Activated naive CD8-positive, alpha-beta T cell treated with anti-CD3 and anti-CD28 coated beads for 36 hours (primary cell): ENCODE results near the gene CDH23. TPM values are rescaled to one million over a fixed set of nuclear protein-coding genes. Genes with fewer than 3 reads are reported as not detected.
"Not testable (repeated sequence)": the region's sequence is repeated elsewhere in the genome, so short reads cannot be mapped to it uniquely, and the experiment has no call there.

Experiments used
- DNase-seq: peaks from one replicate; pipeline ENCODE4 v3.0.0; 2021
- H3K27ac Mint-ChIP-seq: one replicate; pipeline ENCODE4 v1.8.0; 2022; ENCODE audit warnings: mild to moderate bottlenecking, moderate library complexity, mixed read lengths
- H3K27me3 Mint-ChIP-seq: one replicate; pipeline ENCODE4 v1.8.0; 2022; ENCODE audit warnings: mild to moderate bottlenecking, mixed read lengths
- H3K36me3 Mint-ChIP-seq: one replicate; pipeline ENCODE4 v1.8.0; 2021; ENCODE audit warnings: mild to moderate bottlenecking, mixed read lengths
- H3K4me1 Mint-ChIP-seq: one replicate; pipeline ENCODE4 v1.8.0; 2021; ENCODE audit warnings: mixed read lengths
- H3K4me3 Mint-ChIP-seq: one replicate; pipeline ENCODE4 v1.8.0; 2022; ENCODE audit warnings: mild to moderate bottlenecking, moderate library complexity, mixed read lengths
- H3K9me3 Mint-ChIP-seq: one replicate; pipeline ENCODE4 v1.8.0; 2022; ENCODE audit warnings: mixed read lengths
- total RNA-seq, 2 experiments: library from RNA; stranded (reverse); gene quantifications; one replicate each; pipeline ENCODE4 v1.2.3, GENCODE V29; 2021

Gene CDH23
- total RNA-seq, result 1 to 10 TPM; 1.4 TPM

DNA sequence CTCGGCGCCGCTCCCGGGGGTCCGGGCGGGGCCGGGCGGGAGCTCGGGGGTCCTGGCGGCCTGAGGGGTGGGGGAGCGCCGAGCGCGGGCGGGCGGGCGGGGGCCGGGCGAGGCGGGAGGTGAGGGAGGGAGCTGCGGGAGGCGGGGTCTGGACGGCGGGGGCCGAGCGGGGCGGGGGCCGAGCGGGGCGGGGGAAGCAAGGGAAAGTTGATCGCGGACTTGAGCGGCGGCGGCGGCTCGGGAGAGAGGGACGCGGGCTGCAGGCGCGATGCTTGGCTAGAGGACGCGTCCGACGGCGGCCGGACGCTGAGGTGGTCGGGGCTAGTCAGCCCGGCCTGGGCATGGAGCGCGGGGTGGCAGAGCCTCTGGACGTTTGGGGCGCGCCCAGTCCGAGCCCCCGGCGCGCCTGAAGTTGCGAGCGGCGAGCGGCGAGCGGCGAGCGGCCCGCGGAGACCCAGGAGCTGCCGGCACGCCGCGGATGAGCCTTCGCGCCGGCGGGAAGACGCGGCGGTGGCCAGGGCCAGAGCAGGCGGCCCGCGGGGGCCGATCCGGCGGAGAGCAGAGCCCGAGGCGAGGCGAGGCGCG is at the start of gene CDH23:
CDH23 (plus strand) TSS at position 210 of the 585 bp plus-strand sequence. CDS start 42,912 bp downstream, outside the sequence.
- peaks cover 61% of the 10 kb centered on the region for H3K27me3 Mint-ChIP-seq
- no peaks in the 10 kb centered on the region for H3K9me3 Mint-ChIP-seq
- H3K4me1 Mint-ChIP-seq, result peaks cover 3% of the 10 kb centered on the region
- H3K36me3 Mint-ChIP-seq, result no peaks in the 10 kb centered on the region
- DNase-seq, result peak; percentile 18
- H3K27ac Mint-ChIP-seq, result no peak within 1 kb of the TSS
- peak within 1 kb of the TSS; percentile 46 for H3K4me3 Mint-ChIP-seq

DNA sequence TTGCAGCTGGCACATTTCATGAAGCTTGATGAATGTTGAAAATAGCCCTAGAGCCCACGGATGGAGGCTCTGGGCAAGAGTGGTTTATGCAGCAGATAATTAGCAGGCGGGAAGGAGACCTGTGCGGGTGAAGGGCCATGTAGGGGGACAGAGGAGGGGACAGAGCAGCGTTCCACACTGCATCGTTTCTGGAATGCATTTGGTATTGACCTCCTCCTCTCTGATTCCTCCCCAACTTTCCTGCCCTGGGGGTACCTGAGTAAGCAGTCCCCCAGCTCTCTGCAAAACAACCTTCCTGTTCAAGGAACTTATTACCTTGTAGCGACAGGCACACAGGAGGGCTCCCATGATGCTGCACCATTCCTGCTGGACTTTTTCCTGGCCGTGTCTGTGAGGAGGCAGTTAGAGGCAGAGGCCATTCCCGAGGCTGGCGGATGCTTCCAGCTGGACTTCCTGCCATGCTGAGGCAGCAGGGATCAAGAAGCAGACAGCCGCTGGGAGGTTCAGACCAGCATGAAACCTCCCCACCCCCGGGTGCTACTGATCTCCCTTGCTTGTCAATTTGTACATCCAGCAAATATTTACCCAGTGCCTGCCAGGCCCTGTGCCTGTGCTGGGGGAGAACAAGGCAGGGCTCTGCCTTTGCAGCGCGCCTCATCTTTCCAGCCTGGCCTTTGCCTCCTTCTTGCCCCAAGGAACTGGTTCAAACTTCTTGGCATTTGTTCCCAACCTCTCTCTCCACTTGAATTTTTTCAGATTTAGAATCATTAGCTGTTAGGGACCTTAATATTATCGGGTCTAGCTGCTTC is 48.9 kb upstream of the CDH23 start:
- Mint-ChIP-seq H3K4me1 (no peaks in the 10 kb centered on the region), H3K27me3 (no peaks in the 10 kb centered on the region), H3K36me3 (no peaks in the 10 kb centered on the region), H3K27ac (no peak overlapping the region), H3K9me3 (no peaks in the 10 kb centered on the region), H3K4me3 (no peak overlapping the region)
- no peak for DNase-seq

DNA sequence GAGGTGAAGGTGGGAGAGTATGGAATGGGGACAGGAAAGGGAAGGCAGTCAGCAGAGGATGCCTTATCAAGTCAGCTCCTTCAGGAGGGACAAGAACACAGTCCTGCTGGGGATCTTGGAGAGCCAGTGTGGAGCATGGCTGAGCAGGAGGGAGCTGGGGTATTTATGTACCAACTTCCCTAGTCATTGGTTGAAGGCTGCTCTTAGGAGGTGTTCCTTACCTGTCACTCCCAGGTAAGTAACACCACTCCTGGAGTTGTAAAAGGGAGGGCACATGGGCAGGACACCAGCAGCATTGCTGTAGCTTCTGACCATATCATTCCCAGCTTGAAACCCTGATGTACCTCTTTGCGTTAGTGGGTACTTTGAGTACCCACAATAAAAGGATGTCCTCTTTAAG is 47.9 kb upstream of the CDH23 start:
- Mint-ChIP-seq H3K27ac (no peak overlapping the region), H3K9me3 (no peaks in the 10 kb centered on the region), H3K36me3 (no peaks in the 10 kb centered on the region), H3K4me1 (no peaks in the 10 kb centered on the region), H3K4me3 (no peak overlapping the region), H3K27me3 (no peaks in the 10 kb centered on the region)
- DNase-seq, result no peak

DNA sequence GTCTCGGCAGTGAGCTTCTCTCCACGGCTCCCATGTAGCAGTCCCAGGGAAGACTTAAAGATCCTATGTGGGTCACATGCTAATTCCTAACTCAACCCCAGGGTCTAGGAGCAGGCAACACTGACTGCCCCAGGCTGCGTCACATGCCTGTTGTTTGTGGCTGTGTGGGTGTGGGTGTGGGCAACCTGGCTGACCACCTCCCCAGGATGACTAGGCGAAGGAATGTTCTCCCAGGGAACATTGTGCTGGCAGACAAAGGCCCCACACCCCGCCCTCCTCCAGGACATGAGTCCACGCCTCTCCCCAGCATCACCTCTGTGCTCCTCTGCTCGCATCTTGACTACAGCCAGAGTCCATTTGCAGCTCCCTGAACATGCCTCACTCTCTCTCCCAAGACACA is 47.3 kb upstream of the CDH23 start:
- no peak for DNase-seq
- H3K27me3 Mint-ChIP-seq, result no peaks in the 10 kb centered on the region
- no peak overlapping the region for H3K27ac Mint-ChIP-seq
- no peak overlapping the region for H3K4me3 Mint-ChIP-seq
- H3K4me1 Mint-ChIP-seq, result no peaks in the 10 kb centered on the region
- H3K36me3 Mint-ChIP-seq, result no peaks in the 10 kb centered on the region
- no peaks in the 10 kb centered on the region for H3K9me3 Mint-ChIP-seq

GRCh38 chr10:71351087-71351486 is 45.6 kb upstream of the CDH23 start:
- no peaks in the 10 kb centered on the region for H3K27me3 Mint-ChIP-seq
- DNase-seq, result no peak
- H3K36me3 Mint-ChIP-seq, result no peaks in the 10 kb centered on the region
- H3K9me3 Mint-ChIP-seq, result no peaks in the 10 kb centered on the region
- H3K27ac Mint-ChIP-seq, result no peak overlapping the region
- no peak overlapping the region for H3K4me3 Mint-ChIP-seq
- H3K4me1 Mint-ChIP-seq, result no peaks in the 10 kb centered on the region

- no peaks in the 10 kb centered on the region for H3K36me3 Mint-ChIP-seq
- H3K4me1 Mint-ChIP-seq, result no peaks in the 10 kb centered on the region
- no peaks in the 10 kb centered on the region for H3K27me3 Mint-ChIP-seq
- no peak for DNase-seq
- H3K9me3 Mint-ChIP-seq, result no peaks in the 10 kb centered on the region
- no peak overlapping the region for H3K27ac Mint-ChIP-seq
- no peak overlapping the region for H3K4me3 Mint-ChIP-seq
Measured at GRCh38 chr10:71351628-71352319, 44.9 kb upstream of the CDH23 start.

GRCh38 chr10:71353639-71354038 is 43.1 kb upstream of the CDH23 start:
- no peaks in the 10 kb centered on the region for H3K4me1 Mint-ChIP-seq
- no peak for DNase-seq
- H3K4me3 Mint-ChIP-seq, result no peak overlapping the region
- H3K36me3 Mint-ChIP-seq, result no peaks in the 10 kb centered on the region
- no peak overlapping the region for H3K27ac Mint-ChIP-seq
- H3K27me3 Mint-ChIP-seq, result no peaks in the 10 kb centered on the region
- no peaks in the 10 kb centered on the region for H3K9me3 Mint-ChIP-seq

GRCh38 chr10:71354776-71355175 is 41.9 kb upstream of the CDH23 start:
- Mint-ChIP-seq H3K27me3 (no peaks in the 10 kb centered on the region), H3K4me1 (peaks cover 1% of the 10 kb centered on the region), H3K9me3 (no peaks in the 10 kb centered on the region), H3K4me3 (no peak overlapping the region), H3K36me3 (peaks cover 2% of the 10 kb centered on the region), H3K27ac (no peak overlapping the region)
- no peak for DNase-seq

DNA sequence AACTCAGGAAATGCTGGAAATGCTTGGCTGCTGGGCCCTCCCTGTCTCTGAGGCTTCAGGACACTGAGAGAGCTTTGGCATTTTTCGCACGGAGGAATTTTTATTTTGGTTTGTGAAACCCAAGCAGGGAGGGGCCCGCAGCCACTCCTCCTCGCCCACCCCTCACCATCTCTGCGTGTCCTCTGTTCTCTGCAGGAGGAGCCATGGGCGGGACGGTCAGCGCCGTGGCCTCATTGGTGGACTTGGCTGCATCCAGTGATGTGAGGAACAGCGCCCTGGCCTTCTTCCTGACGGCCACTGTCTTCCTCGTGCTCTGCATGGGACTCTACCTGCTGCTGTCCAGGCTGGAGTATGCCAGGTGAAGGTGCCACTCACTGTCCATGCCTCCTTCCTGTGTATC is 40.8 kb upstream of the CDH23 start:
- peaks cover 2% of the 10 kb centered on the region for H3K36me3 Mint-ChIP-seq
- no peaks in the 10 kb centered on the region for H3K27me3 Mint-ChIP-seq
- H3K9me3 Mint-ChIP-seq, result no peaks in the 10 kb centered on the region
- DNase-seq, result no peak
- peaks cover 1% of the 10 kb centered on the region for H3K4me1 Mint-ChIP-seq
- H3K4me3 Mint-ChIP-seq, result no peak overlapping the region
- H3K27ac Mint-ChIP-seq, result no peak overlapping the region

DNA sequence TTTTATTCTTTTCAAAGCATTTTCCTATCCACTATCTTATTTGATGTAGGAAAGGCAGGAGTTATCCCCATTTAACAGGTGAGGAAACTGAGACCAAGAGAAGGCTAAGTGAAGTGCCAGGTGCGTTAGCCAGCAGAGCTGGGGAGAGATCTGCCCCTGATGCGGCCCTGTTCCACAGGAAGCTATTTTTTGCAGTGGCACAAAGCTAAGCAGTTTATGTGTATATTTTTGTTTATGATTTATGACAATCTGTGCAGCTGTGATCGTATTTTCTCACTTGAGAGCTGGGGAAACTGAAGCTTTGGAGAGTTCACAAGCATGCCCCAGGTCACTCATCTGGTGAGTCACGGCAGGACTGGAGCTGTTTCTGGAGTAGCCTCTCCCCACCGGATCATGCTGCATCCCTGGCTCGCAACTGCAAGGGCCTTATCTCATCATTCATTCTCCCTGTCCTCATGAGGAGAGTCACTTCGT is 38.9 kb upstream of the CDH23 start:
- H3K4me3 Mint-ChIP-seq, result no peak overlapping the region
- no peak for DNase-seq
- peaks cover 6% of the 10 kb centered on the region for H3K36me3 Mint-ChIP-seq
- H3K27me3 Mint-ChIP-seq, result no peaks in the 10 kb centered on the region
- H3K4me1 Mint-ChIP-seq, result peaks cover 1% of the 10 kb centered on the region
- H3K27ac Mint-ChIP-seq, result no peak overlapping the region
- no peaks in the 10 kb centered on the region for H3K9me3 Mint-ChIP-seq

- Mint-ChIP-seq H3K9me3 (no peaks in the 10 kb centered on the region), H3K4me1 (peaks cover 1% of the 10 kb centered on the region), H3K27ac (no peak overlapping the region), H3K27me3 (no peaks in the 10 kb centered on the region), H3K36me3 (peaks cover 6% of the 10 kb centered on the region), H3K4me3 (no peak overlapping the region)
- DNase-seq, result no peak
Measured at GRCh38 chr10:71358277-71358676, 38.4 kb upstream of the CDH23 start.

GRCh38 chr10:71358906-71359305 is 37.8 kb upstream of the CDH23 start:
- H3K4me3 Mint-ChIP-seq, H3K36me3 Mint-ChIP-seq, H3K9me3 Mint-ChIP-seq, H3K27ac Mint-ChIP-seq, H3K4me1 Mint-ChIP-seq, H3K27me3 Mint-ChIP-seq, DNase-seq: not testable (repeated sequence)

DNA sequence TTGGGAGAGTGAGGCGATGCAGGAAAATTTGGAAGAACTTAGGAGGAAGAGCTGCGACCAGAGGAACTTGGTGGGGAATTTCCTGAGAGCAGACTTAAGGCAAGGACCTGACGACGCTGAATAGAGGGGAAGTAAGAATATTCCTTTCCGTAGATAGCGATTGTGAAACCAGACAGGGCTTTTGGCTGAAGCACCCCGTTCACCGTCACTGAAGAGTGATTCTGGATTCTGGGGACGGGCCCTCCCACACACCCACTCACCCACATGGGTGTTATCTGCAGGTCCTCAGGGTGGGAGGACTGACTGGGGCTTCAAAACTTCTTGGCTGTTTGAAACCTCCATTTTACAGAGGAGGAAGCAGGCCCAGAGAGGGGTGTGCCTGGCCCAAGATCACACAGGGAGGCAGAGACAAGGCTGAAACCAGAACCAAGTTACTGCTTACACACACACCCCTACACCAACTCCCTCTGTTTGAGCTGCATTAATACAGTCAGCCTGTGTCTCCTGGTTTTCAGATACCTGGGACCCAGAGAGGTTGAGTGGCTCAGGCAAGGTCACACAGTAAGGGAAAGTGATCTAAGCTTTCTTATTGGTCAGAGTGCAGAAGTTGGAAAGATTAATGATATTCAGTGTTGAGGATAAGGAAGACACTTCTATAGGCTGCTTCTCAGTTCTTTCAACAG is 37.2 kb upstream of the CDH23 start:
- no peaks in the 10 kb centered on the region for H3K27me3 Mint-ChIP-seq
- peaks cover 6% of the 10 kb centered on the region for H3K36me3 Mint-ChIP-seq
- DNase-seq, result no peak
- peaks cover 1% of the 10 kb centered on the region for H3K4me1 Mint-ChIP-seq
- H3K9me3 Mint-ChIP-seq, result no peaks in the 10 kb centered on the region
- no peak overlapping the region for H3K4me3 Mint-ChIP-seq
- no peak overlapping the region for H3K27ac Mint-ChIP-seq

DNA sequence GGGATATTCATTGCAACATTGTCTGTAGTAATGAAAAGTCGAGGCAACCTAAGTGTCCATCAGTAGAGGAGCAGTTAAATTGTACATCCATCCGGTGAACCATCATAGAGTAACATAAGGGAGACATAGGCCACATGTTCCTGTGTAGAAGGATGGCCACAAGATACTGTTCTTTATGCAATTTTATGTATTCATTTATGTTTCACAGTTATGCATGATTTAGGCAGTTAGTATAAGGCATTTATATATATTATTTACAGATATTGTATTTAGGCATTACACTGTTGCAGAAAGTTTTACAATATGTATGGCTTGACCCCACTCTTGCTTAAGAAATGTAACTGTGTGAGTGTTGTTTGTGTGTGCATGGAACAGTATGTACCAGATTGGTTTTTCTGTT is 36.0 kb upstream of the CDH23 start:
- no peak for DNase-seq
- H3K27me3 Mint-ChIP-seq, result no peaks in the 10 kb centered on the region
- no peak overlapping the region for H3K4me3 Mint-ChIP-seq
- H3K9me3 Mint-ChIP-seq, result no peaks in the 10 kb centered on the region
- no peak overlapping the region for H3K27ac Mint-ChIP-seq
- peaks cover 6% of the 10 kb centered on the region for H3K36me3 Mint-ChIP-seq
- H3K4me1 Mint-ChIP-seq, result peaks cover 1% of the 10 kb centered on the region

GRCh38 chr10:71361581-71361980 is 35.1 kb upstream of the CDH23 start:
- DNase-seq, result no peak
- H3K36me3 Mint-ChIP-seq, result peaks cover 6% of the 10 kb centered on the region

More at GRCh38 chr10:71361581-71361980, 35.1 kb upstream of the CDH23 start:
- no peak overlapping the region for H3K27ac Mint-ChIP-seq
- H3K4me1 Mint-ChIP-seq, result peaks cover 1% of the 10 kb centered on the region
- H3K4me3 Mint-ChIP-seq, result no peak overlapping the region
- H3K9me3 Mint-ChIP-seq, result no peaks in the 10 kb centered on the region
- no peaks in the 10 kb centered on the region for H3K27me3 Mint-ChIP-seq
